GM04503 (cell line): ENCODE data around the gene ZCWPW1.
A peak's percentile ranks its signal among the peaks of the same experiment; 100 is the strongest.

Source experiments
- DNase-seq: peaks from one replicate; pipeline ENCODE4 v3.0.0-alpha.2; 2012; ENCODE audit warnings: low read depth

ZCWPW1 gene

GRCh38 chr7:100432621-100433275, 4.2 kb upstream of the ZCWPW1 start:
- DNase-seq = no peak

- no peak for DNase-seq
Measured at GRCh38 chr7:100432053-100432452, 3.5 kb upstream of the ZCWPW1 start.

- no peak for DNase-seq
Measured at GRCh38 chr7:100431286-100431735, 2.8 kb upstream of the ZCWPW1 start.

GRCh38 chr7:100430493-100431285, 2.2 kb upstream of the ZCWPW1 start:
- DNase-seq = no peak

- peak; percentile 54 for DNase-seq
Measured at GRCh38 chr7:100429637-100430492, 1.4 kb upstream of the ZCWPW1 start, which contains the start of gene MEPCE. MEPCE (plus strand) TSS chr7:100429831; CDS start chr7:100430019, 188 bp downstream.

GRCh38 chr7:100428967-100429636, 599 bp upstream of the ZCWPW1 start:
- DNase-seq = peak; percentile 89

GRCh38 chr7:100427762-100428198, 723 bp downstream of the ZCWPW1 start:
- DNase-seq = no peak

GRCh38 chr7:100426516-100426915, 2.0 kb downstream of the ZCWPW1 start:
- DNase-seq = no peak

GRCh38 chr7:100425347-100425746, 3.2 kb downstream of the ZCWPW1 start:
- no peak for DNase-seq

- no peak for DNase-seq
Measured at GRCh38 chr7:100423315-100423714, 5.2 kb downstream of the ZCWPW1 start.

GRCh38 chr7:100419660-100420226, 8.8 kb downstream of the ZCWPW1 start:
- DNase-seq = no peak

GRCh38 chr7:100418930-100419659, 9.4 kb downstream of the ZCWPW1 start:
- DNase-seq = no peak

- DNase-seq = no peak
Measured at GRCh38 chr7:100415448-100415847, 13.1 kb downstream of the ZCWPW1 start.

GRCh38 chr7:100413889-100414288, 14.6 kb downstream of the ZCWPW1 start:
- no peak for DNase-seq

GRCh38 chr7:100413346-100413745, 15.2 kb downstream of the ZCWPW1 start:
- no peak for DNase-seq

- no peak for DNase-seq
Measured at GRCh38 chr7:100411101-100411500, 17.4 kb downstream of the ZCWPW1 start.

GRCh38 chr7:100407285-100408180, 21.0 kb downstream of the ZCWPW1 start:
- DNase-seq = peak; percentile 34

- DNase-seq = peak; percentile 20
Measured at GRCh38 chr7:100406767-100407166, 21.7 kb downstream of the ZCWPW1 start.

GRCh38 chr7:100402241-100402640, 26.3 kb downstream of the ZCWPW1 start:
- DNase-seq = no peak

- DNase-seq = no peak
Measured at GRCh38 chr7:100401811-100402210, 26.7 kb downstream of the ZCWPW1 start.
